ENCODE data around the gene IFNAR1. TPM values are rescaled to one million over a fixed set of nuclear protein-coding genes. Genes with fewer than 3 reads are reported as not detected.

Gene IFNAR1
- total and polyA plus RNA-seq, 2 donors (not counting 1 experiment from before 2014, with no cell fraction given): 17.5 to 23.1 TPM

DNA sequence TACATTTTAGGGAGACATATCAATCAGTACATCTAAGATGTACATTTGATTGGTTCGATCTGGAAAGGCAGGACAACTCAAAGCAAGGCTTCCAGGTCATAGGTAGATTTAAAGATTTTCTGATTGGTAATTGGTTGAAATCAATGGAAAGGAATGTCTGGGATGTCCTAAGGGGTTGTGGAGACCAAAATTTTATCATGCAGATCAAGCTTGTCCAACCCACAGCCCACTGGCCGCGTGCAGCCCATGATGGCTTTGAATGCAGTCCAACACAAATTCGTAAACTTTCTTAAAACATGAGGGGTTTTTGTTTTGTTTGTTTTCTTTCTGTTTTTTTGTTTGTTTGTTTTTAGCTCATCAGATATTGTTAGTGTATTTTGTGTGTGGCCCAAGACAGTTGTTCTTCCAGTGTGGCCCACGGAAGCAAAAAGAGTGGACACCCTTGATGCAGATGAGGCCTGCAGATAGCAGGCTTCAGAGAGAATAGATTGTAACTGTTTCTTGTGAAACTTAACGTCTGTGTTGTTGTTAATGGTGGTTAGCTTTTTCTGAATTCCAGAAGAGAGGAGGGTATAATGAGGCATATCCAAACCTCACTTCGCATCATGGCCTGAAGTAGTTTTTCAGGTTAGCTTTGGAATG is 3.1 kb downstream of the IFNAR1 start:
- no peak for DNase-seq (ENCODE audit: low read depth in 2 of 2)
- Histone ChIP-seq H3K4me3 (replicated peaks in 1 of 4; ENCODE audit: control extremely low read depth in 1 of 4, insufficient read depth in 1 of 4, low read depth in 3 of 4, low read length in 4 of 4) (no peak overlapping the region), H3K9me3 (ENCODE audit: control insufficient read depth, insufficient read depth, low read depth, low read length) (no peaks in the 10 kb centered on the region), H4K20me1 (ENCODE audit: control insufficient read depth, extremely low read depth, insufficient read depth, low read length) (no peaks in the 10 kb centered on the region), H3K79me2 (ENCODE audit: control insufficient read depth, insufficient read depth, low read length) (peaks cover 39% of the 10 kb centered on the region), H3K4me2 (ENCODE audit: extremely low read depth, insufficient read depth, low read length) (no peak overlapping the region), H2AFZ (ENCODE audit: low read length) (no peak overlapping the region), H3K9ac (ENCODE audit: insufficient read depth, low read length) (no peak overlapping the region), H3K27ac (ENCODE audit: insufficient read depth, low read length) (no peak overlapping the region), H3K27me3 (ENCODE audit: control insufficient read depth, insufficient read depth, low read length) (no peaks in the 10 kb centered on the region), H3K4me1 (ENCODE audit: control insufficient read depth, extremely low read depth, insufficient read depth, low read length) (no peaks in the 10 kb centered on the region), H3K36me3 (ENCODE audit: control insufficient read depth, insufficient read depth, low read length) (no peaks in the 10 kb centered on the region)
- TF ChIP-seq, protein P1, sequence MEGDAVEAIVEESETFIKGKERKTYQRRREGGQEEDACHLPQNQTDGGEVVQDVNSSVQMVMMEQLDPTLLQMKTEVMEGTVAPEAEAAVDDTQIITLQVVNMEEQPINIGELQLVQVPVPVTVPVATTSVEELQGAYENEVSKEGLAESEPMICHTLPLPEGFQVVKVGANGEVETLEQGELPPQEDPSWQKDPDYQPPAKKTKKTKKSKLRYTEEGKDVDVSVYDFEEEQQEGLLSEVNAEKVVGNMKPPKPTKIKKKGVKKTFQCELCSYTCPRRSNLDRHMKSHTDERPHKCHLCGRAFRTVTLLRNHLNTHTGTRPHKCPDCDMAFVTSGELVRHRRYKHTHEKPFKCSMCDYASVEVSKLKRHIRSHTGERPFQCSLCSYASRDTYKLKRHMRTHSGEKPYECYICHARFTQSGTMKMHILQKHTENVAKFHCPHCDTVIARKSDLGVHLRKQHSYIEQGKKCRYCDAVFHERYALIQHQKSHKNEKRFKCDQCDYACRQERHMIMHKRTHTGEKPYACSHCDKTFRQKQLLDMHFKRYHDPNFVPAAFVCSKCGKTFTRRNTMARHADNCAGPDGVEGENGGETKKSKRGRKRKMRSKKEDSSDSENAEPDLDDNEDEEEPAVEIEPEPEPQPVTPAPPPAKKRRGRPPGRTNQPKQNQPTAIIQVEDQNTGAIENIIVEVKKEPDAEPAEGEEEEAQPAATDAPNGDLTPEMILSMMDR (conservative IDR thresholded peaks at IDR 0.05 in 1 of 2, IDR thresholded peaks at IDR 0.05 in 1 of 2; ENCODE audit: low read depth in 1 of 2, low read length in 2 of 2): no peak
- TF ChIP-seq EZH2 (IDR thresholded peaks at IDR 0.05; ENCODE audit: low read length, missing control alignments): no peak

DNA sequence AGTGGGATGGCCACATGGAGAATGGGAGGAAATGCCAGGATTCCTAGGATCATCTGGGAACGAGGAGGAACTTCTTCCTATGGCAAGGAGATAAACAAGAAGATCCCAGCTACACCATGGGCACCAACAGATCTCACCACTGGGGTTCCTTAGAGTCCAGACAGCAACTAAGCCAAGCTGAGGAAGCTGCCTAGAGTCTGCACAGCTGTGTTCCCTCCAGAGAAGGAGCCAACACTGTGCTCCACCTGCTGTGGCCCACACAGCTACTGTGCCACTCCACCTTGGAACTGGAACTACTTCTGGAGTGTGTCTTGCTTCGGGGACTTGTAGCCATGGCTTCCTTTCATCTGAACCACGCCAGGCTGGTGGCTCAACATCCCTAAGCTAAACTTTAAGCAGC is 6.0 kb downstream of the IFNAR1 start:
- Histone ChIP-seq H3K4me1 (ENCODE audit: control insufficient read depth, extremely low read depth, insufficient read depth, low read length) (no peaks in the 10 kb centered on the region), H3K36me3 (ENCODE audit: control insufficient read depth, insufficient read depth, low read length) (no peaks in the 10 kb centered on the region), H3K4me3 (replicated peaks in 1 of 4; ENCODE audit: control extremely low read depth in 1 of 4, insufficient read depth in 1 of 4, low read depth in 3 of 4, low read length in 4 of 4) (no peak overlapping the region), H3K9me3 (ENCODE audit: control insufficient read depth, insufficient read depth, low read depth, low read length) (no peaks in the 10 kb centered on the region), H3K79me2 (ENCODE audit: control insufficient read depth, insufficient read depth, low read length) (peaks cover 42% of the 10 kb centered on the region), H2AFZ (ENCODE audit: low read length) (no peak overlapping the region), H4K20me1 (ENCODE audit: control insufficient read depth, extremely low read depth, insufficient read depth, low read length) (no peaks in the 10 kb centered on the region), H3K27ac (ENCODE audit: insufficient read depth, low read length) (no peak overlapping the region), H3K4me2 (ENCODE audit: extremely low read depth, insufficient read depth, low read length) (no peak overlapping the region), H3K9ac (ENCODE audit: insufficient read depth, low read length) (no peak overlapping the region), H3K27me3 (ENCODE audit: control insufficient read depth, insufficient read depth, low read length) (no peaks in the 10 kb centered on the region)
- no peak for TF ChIP-seq EZH2 (IDR thresholded peaks at IDR 0.05; ENCODE audit: low read length, missing control alignments)
- TF ChIP-seq, protein P1 (conservative IDR thresholded peaks at IDR 0.05 in 1 of 2, IDR thresholded peaks at IDR 0.05 in 1 of 2; ENCODE audit: low read depth in 1 of 2, low read length in 2 of 2): no peak
- DNase-seq (ENCODE audit: low read depth in 2 of 2): no peak

DNA sequence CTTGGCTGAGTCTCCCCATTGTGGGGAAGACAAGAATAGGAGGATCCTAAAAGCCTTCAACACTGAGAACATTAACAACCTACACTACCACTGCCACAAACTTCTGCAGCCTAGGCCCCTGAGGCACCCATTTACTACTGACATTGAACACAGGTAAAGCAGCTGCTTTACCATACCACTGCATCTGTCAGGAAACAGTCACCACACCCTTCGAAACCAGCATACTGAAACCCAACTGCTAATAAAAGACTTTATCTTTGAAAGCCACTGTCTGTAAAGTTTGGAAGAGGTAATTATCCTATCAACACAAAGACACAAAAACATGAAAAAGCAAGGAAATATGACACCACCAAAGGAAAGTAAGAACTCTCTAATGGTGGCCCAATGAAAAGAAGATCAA is 7.4 kb downstream of the IFNAR1 start:
- DNase-seq (ENCODE audit: low read depth in 2 of 2): no peak
- H3K4me2 ChIP-seq (ENCODE audit: extremely low read depth, insufficient read depth, low read length): no peak overlapping the region
- H2AFZ ChIP-seq (ENCODE audit: low read length): no peak overlapping the region
- no peaks in the 10 kb centered on the region for H4K20me1 ChIP-seq (ENCODE audit: control insufficient read depth, extremely low read depth, insufficient read depth, low read length)
- H3K27ac ChIP-seq (ENCODE audit: insufficient read depth, low read length): no peak overlapping the region
- H3K79me2 ChIP-seq (ENCODE audit: control insufficient read depth, insufficient read depth, low read length): peaks cover 29% of the 10 kb centered on the region
- no peaks in the 10 kb centered on the region for H3K4me1 ChIP-seq (ENCODE audit: control insufficient read depth, extremely low read depth, insufficient read depth, low read length)
- H3K4me3 ChIP-seq (replicated peaks in 1 of 4; ENCODE audit: control extremely low read depth in 1 of 4, insufficient read depth in 1 of 4, low read depth in 3 of 4, low read length in 4 of 4): no peak overlapping the region
- no peaks in the 10 kb centered on the region for H3K9me3 ChIP-seq (ENCODE audit: control insufficient read depth, insufficient read depth, low read depth, low read length)
- TF ChIP-seq, protein P1 (conservative IDR thresholded peaks at IDR 0.05 in 1 of 2, IDR thresholded peaks at IDR 0.05 in 1 of 2; ENCODE audit: low read depth in 1 of 2, low read length in 2 of 2): no peak
- no peak for TF ChIP-seq EZH2 (IDR thresholded peaks at IDR 0.05; ENCODE audit: low read length, missing control alignments)
- H3K27me3 ChIP-seq (ENCODE audit: control insufficient read depth, insufficient read depth, low read length): no peaks in the 10 kb centered on the region
- no peak overlapping the region for H3K9ac ChIP-seq (ENCODE audit: insufficient read depth, low read length)
- no peaks in the 10 kb centered on the region for H3K36me3 ChIP-seq (ENCODE audit: control insufficient read depth, insufficient read depth, low read length)

Data from fibroblast of lung (primary cell).